NCI-H2196 (cell line): ENCODE results near the gene EFTUD2.

Experiments used
- DNase-seq: peaks from one replicate; lab custom pipeline; 2025; ENCODE audit not compliant: unreplicated experiment; lab: John Stamatoyannopoulos, UW

EFTUD2 gene

GRCh38 chr17:44910231-44911106 is 11.2 kb upstream of the EFTUD2 start:
- no peak for DNase-seq

GRCh38 chr17:44909681-44910144 is 10.5 kb upstream of the EFTUD2 start:
- DNase-seq: no peak

- no peak for DNase-seq
Measured at GRCh38 chr17:44908761-44909326, 9.6 kb upstream of the EFTUD2 start.

- no peak for DNase-seq
Measured at GRCh38 chr17:44907729-44908470, 8.7 kb upstream of the EFTUD2 start.

GRCh38 chr17:44906763-44907728 is 7.8 kb upstream of the EFTUD2 start:
- DNase-seq: no peak

GRCh38 chr17:44906010-44906646 is 6.9 kb upstream of the EFTUD2 start:
- no peak for DNase-seq

GRCh38 chr17:44905006-44906000 is 6.1 kb upstream of the EFTUD2 start:
- no peak for DNase-seq

GRCh38 chr17:44904001-44904984 is 5.0 kb upstream of the EFTUD2 start:
- DNase-seq: no peak

GRCh38 chr17:44903012-44903685 is 3.9 kb upstream of the EFTUD2 start:
- DNase-seq: no peak

- no peak for DNase-seq
Measured at GRCh38 chr17:44902135-44902760, 3.0 kb upstream of the EFTUD2 start.

GRCh38 chr17:44901411-44901921 is 2.2 kb upstream of the EFTUD2 start:
- peak; percentile 56 for DNase-seq

- DNase-seq: peak; percentile 77
Measured at GRCh38 chr17:44900894-44901293, 1.6 kb upstream of the EFTUD2 start.

- DNase-seq: no peak
Measured at GRCh38 chr17:44898768-44899073, 524 bp downstream of the EFTUD2 start.

- no peak for DNase-seq
Measured at GRCh38 chr17:44894642-44895041, 4.6 kb downstream of the EFTUD2 start.

GRCh38 chr17:44892250-44892649 is 7.0 kb downstream of the EFTUD2 start:
- no peak for DNase-seq

- DNase-seq: no peak
Measured at GRCh38 chr17:44889003-44889402, 10.2 kb downstream of the EFTUD2 start.
